ENCODE data around the gene TIMM13. TPM values are rescaled to one million over a fixed set of nuclear protein-coding genes. Genes with fewer than 3 reads are reported as not detected.

Gene TIMM13
- total RNA-seq, 1 donor = 24.2 TPM

GRCh38 chr19:2380567-2380966 lies 46.8 kb downstream of the TIMM13 start:
- no peak for DNase-seq (ENCODE audit: low read depth)
- H3K4me3 ChIP-seq (ENCODE audit: low read depth, low read length) = no peak overlapping the region
- TF ChIP-seq CTCF (IDR thresholded peaks at IDR 0.05; ENCODE audit: insufficient read depth, low read depth, low read length) = no peak

- no peak for TF ChIP-seq CTCF (IDR thresholded peaks at IDR 0.05; ENCODE audit: insufficient read depth, low read depth, low read length)
- H3K4me3 ChIP-seq (ENCODE audit: low read depth, low read length) = no peak overlapping the region
- DNase-seq (ENCODE audit: low read depth) = no peak
Measured at GRCh38 chr19:2376784-2377519, 50.4 kb downstream of the TIMM13 start.

Other genes starting within 250 kb of the TIMM13 start
- 43.6 and 46.4 TPM in 2 replicates for gene PLEKHJ1, start 191.3 kb downstream of the TIMM13 start, total RNA-seq
- gene SF3A2, start 190.8 kb downstream of the TIMM13 start, total RNA-seq = 24.6 and 25.1 TPM in 2 replicates
- gene AMH, start 178.3 kb downstream of the TIMM13 start, total RNA-seq = 0.32 and 1.3 TPM in 2 replicates
- gene JSRP1, start 171.2 kb downstream of the TIMM13 start, total RNA-seq = 0.43 TPM in 1 of 2 replicates, not detected in the other
- gene PEAK3, start 145.4 kb downstream of the TIMM13 start, total RNA-seq = under 0.01 TPM in 1 of 2 replicates, not detected in the other
- gene LINGO3, start 119.4 kb downstream of the TIMM13 start, total RNA-seq = under 0.01 TPM in 1 of 2 replicates, not detected in the other
- gene LSM7, start 99.0 kb downstream of the TIMM13 start, total RNA-seq = 69.3 and 78.2 TPM in 2 replicates
- gene SPPL2B, start 98.9 kb downstream of the TIMM13 start, total RNA-seq = 25.5 and 39.9 TPM in 2 replicates
- gene TMPRSS9, start 67.3 kb downstream of the TIMM13 start, total RNA-seq = not detected in 2 replicates
- gene LMNB2, start 29.4 kb upstream of the TIMM13 start, total RNA-seq = 58.6 and 92.0 TPM in 2 replicates
- 54.8 and 70.9 TPM in 2 replicates for gene GADD45B, start 48.5 kb upstream of the TIMM13 start, total RNA-seq